ENCODE measurements around the gene ABCG1. TPM values are rescaled to one million over a fixed set of nuclear protein-coding genes. Genes with fewer than 3 reads are reported as not detected.

Gene ABCG1
- total RNA-seq, 4 donors from 2014 or later: 2.6 to 10.9 (median 3.7) TPM

GRCh38 chr21:42304556-42305454 lies 85.9 kb downstream of the ABCG1 start:
- no peak for DNase-seq

GRCh38 chr21:42305707-42306147 lies 86.8 kb downstream of the ABCG1 start:
- H3K4me3 ChIP-seq: no peak overlapping the region
- H3K27ac ChIP-seq: no peak overlapping the region
- peaks cover 6 to 22% (median 7%) of the 10 kb centered on the region in 3 donors for H3K4me1 ChIP-seq
- H3K27me3 ChIP-seq: peaks cover 0 to 76% (median 0%) of the 10 kb centered on the region in 4 donors
- intact Hi-C loops (cut with DNase I): no loop called here
- WGBS, 2 donors: 96% methylated on average over 26 of the region's 33 CpGs; no CpG with 5 or more reads in 1 of the 2 donors
- H3K36me3 ChIP-seq: no peaks in the 10 kb centered on the region
- DNase-seq: no peak
- TF ChIP-seq CTCF (IDR thresholded peaks at IDR 0.05) (no peak), POLR2A (IDR thresholded peaks at IDR 0.05) (no peak)
- H3K9me3 ChIP-seq: no peaks in the 10 kb centered on the region

More at GRCh38 chr21:42304556-42305454, 85.9 kb downstream of the ABCG1 start:
- Histone ChIP-seq H3K4me1 (peaks cover 3 to 18% (median 4%) of the 10 kb centered on the region in 3 donors), H3K27me3 (peaks cover 0 to 67% (median 0%) of the 10 kb centered on the region in 4 donors), H3K9me3 (no peaks in the 10 kb centered on the region), H3K4me3 (no peak overlapping the region), H3K27ac (no peak overlapping the region), H3K36me3 (no peaks in the 10 kb centered on the region)
- WGBS, 2 donors: 72 to 76% methylated on average over 18 to 21 of the region's 22 CpGs
- TF ChIP-seq POLR2A (IDR thresholded peaks at IDR 0.05) (no peak), CTCF (IDR thresholded peaks at IDR 0.05) (no peak)
- intact Hi-C loops (cut with DNase I): no loop called here

GRCh38 chr21:42306366-42307035 lies 87.6 kb downstream of the ABCG1 start:
- Histone ChIP-seq H3K9me3 (no peaks in the 10 kb centered on the region), H3K36me3 (no peaks in the 10 kb centered on the region), H3K4me3 (no peak overlapping the region), H3K4me1 (peaks cover 6 to 17% (median 7%) of the 10 kb centered on the region in 3 donors), H3K27me3 (peaks cover 0 to 78% (median 0%) of the 10 kb centered on the region in 4 donors), H3K27ac (no peak overlapping the region)
- DNase-seq: no peak
- WGBS, 2 donors: 52 to 64% methylated on average over 7 to 10 of the region's 17 CpGs
- TF ChIP-seq CTCF (IDR thresholded peaks at IDR 0.05) (no peak), POLR2A (IDR thresholded peaks at IDR 0.05) (no peak)
- intact Hi-C loops (cut with DNase I): no loop called here

- WGBS, 2 donors: 50 to 74% methylated on average over 5 of the region's 5 CpGs
These were observed 88.2 kb downstream of the ABCG1 start for GRCh38 chr21:42307106-42307505.

More at GRCh38 chr21:42307106-42307505, 88.2 kb downstream of the ABCG1 start:
- intact Hi-C loops (cut with DNase I): no loop called here
- Histone ChIP-seq H3K4me1 (peaks cover 6 to 15% (median 7%) of the 10 kb centered on the region in 3 donors), H3K27ac (no peak overlapping the region), H3K9me3 (no peaks in the 10 kb centered on the region), H3K27me3 (peaks cover 0 to 78% (median 0%) of the 10 kb centered on the region in 4 donors), H3K4me3 (no peak overlapping the region), H3K36me3 (no peaks in the 10 kb centered on the region)
- DNase-seq: no peak
- no peak for TF ChIP-seq CTCF (IDR thresholded peaks at IDR 0.05)
- TF ChIP-seq POLR2A (IDR thresholded peaks at IDR 0.05): no peak
